ENCODE data around the gene CFAP92. TPM values are rescaled to one million over a fixed set of nuclear protein-coding genes. Genes with fewer than 3 reads are reported as not detected.

Gene CFAP92
- total and polyA plus RNA-seq, 2 donors (not counting 3 experiments of a cell fraction or from before 2014, with no cell fraction given) = 0.04 to 0.62 TPM

- no peaks in the 10 kb centered on the region for H3K79me2 ChIP-seq (ENCODE audit: control insufficient read depth, insufficient read depth, low read length)
- no peak overlapping the region for H3K4me2 ChIP-seq (ENCODE audit: insufficient read depth, low read length)
- TF ChIP-seq GATA2 (IDR thresholded peaks at IDR 0.05; ENCODE audit: insufficient read depth, insufficient read length, low read depth, low read length) = no peak
- TF ChIP-seq JUN (IDR thresholded peaks at IDR 0.05; ENCODE audit: borderline replicate concordance, insufficient read depth, insufficient read length, low read depth) = no peak
- H3K9me1 ChIP-seq (replicated peaks; ENCODE audit: control insufficient read depth, extremely low read depth, insufficient read depth, low read length) = no peaks in the 10 kb centered on the region
- no peak for DNase-seq (ENCODE audit: low read depth, low spot score)
- H3K27me3 ChIP-seq (ENCODE audit: control insufficient read depth in 2 of 2, insufficient read depth in 2 of 2, low read length in 2 of 2) = no peaks in the 10 kb centered on the region
- H4K20me1 ChIP-seq (replicated peaks; ENCODE audit: control insufficient read depth, extremely low read depth, insufficient read depth, low read length) = no peaks in the 10 kb centered on the region
- no peak for FAIRE-seq
- H3K9me3 ChIP-seq (replicated peaks; ENCODE audit: control insufficient read depth, insufficient read depth, low read length) = no peaks in the 10 kb centered on the region
- ChIA-PET POLR2A (no interaction called here), CTCF (interaction anchor here (1.4 kb wide), 1 partner anchor 10 kb away, joined by 4 read pairs; no protein-coding TSS in a partner anchor)
- no peak overlapping the region for H3K27ac ChIP-seq (ENCODE audit: insufficient read depth, low read depth, low read length)
- intact Hi-C loops (cut with micrococcal nuclease) = no loop called here
- BruUV-seq (replicated peaks) = no TSS peak
- dilution Hi-C loops (cut with MboI; ENCODE audit: extremely low pct_ligation_motif_present, low sequenced_read_pairs) = loop anchor here (25.0 kb wide), 1 partner anchor 209 kb away; the partner anchor contains the start of gene RAB43
- H2AFZ ChIP-seq (ENCODE audit: low read depth, low read length) = no peak overlapping the region
- H3K36me3 ChIP-seq (ENCODE audit: control insufficient read depth in 2 of 2, extremely low read depth in 1 of 2, insufficient read depth in 2 of 2, low read length in 2 of 2) = peaks cover 10 to 63% of the 10 kb centered on the region in 2 experiments
- H3K4me3 ChIP-seq (replicated peaks in 1 of 3; ENCODE audit: insufficient read depth in 1 of 3, low read depth in 1 of 3, low read length in 3 of 3) = no peak overlapping the region
- H3K9ac ChIP-seq (replicated peaks; ENCODE audit: extremely low read depth, insufficient read depth, low read length) = no peak overlapping the region
- H3K4me1 ChIP-seq (ENCODE audit: control insufficient read depth, extremely low read depth, insufficient read depth, low read length) = no peaks in the 10 kb centered on the region
Observed at GRCh38 chr3:128903501-128903900, 90.4 kb downstream of the CFAP92 start.

GRCh38 chr3:128902426-128902825, 91.5 kb downstream of the CFAP92 start:
- H3K4me3 ChIP-seq (replicated peaks in 1 of 3; ENCODE audit: insufficient read depth in 1 of 3, low read depth in 1 of 3, low read length in 3 of 3) = no peak overlapping the region
- no peak for TF ChIP-seq POLR2AphosphoS5 (IDR thresholded peaks at IDR 0.05; ENCODE audit: insufficient read depth, low read depth, low read length)
- TF ChIP-seq POLR2A (IDR thresholded peaks at IDR 0.05; ENCODE audit: low read depth, low read length) = no peak
- no peak for TF ChIP-seq GATA2 (IDR thresholded peaks at IDR 0.05; ENCODE audit: insufficient read depth, insufficient read length, low read depth, low read length)
- TF ChIP-seq MYC (IDR thresholded peaks at IDR 0.05; ENCODE audit: low read depth, low read length) = no peak
- TF ChIP-seq MAX (IDR thresholded peaks at IDR 0.05; ENCODE audit: insufficient read depth, insufficient read length) = no peak
- no peak for TF ChIP-seq JUN (IDR thresholded peaks at IDR 0.05; ENCODE audit: borderline replicate concordance, insufficient read depth, insufficient read length, low read depth)
- no peak overlapping the region for H3K4me2 ChIP-seq (ENCODE audit: insufficient read depth, low read length)
- no peak overlapping the region for H2AFZ ChIP-seq (ENCODE audit: low read depth, low read length)
- no peak overlapping the region for H3K9ac ChIP-seq (replicated peaks; ENCODE audit: extremely low read depth, insufficient read depth, low read length)
- H4K20me1 ChIP-seq (replicated peaks; ENCODE audit: control insufficient read depth, extremely low read depth, insufficient read depth, low read length) = no peaks in the 10 kb centered on the region
- CTCF ChIA-PET = interaction anchor here (1.4 kb wide), 1 partner anchor 9 kb away, joined by 4 read pairs; no protein-coding TSS in a partner anchor
- H3K9me3 ChIP-seq (replicated peaks; ENCODE audit: control insufficient read depth, insufficient read depth, low read length) = no peaks in the 10 kb centered on the region
- no peaks in the 10 kb centered on the region for H3K9me1 ChIP-seq (replicated peaks; ENCODE audit: control insufficient read depth, extremely low read depth, insufficient read depth, low read length)
- no peaks in the 10 kb centered on the region for H3K27me3 ChIP-seq (ENCODE audit: control insufficient read depth in 2 of 2, insufficient read depth in 2 of 2, low read length in 2 of 2)
- peaks cover 10 to 60% of the 10 kb centered on the region in 2 experiments for H3K36me3 ChIP-seq (ENCODE audit: control insufficient read depth in 2 of 2, extremely low read depth in 1 of 2, insufficient read depth in 2 of 2, low read length in 2 of 2)
- H3K27ac ChIP-seq (ENCODE audit: insufficient read depth, low read depth, low read length) = no peak overlapping the region
- dilution Hi-C loops (cut with MboI; ENCODE audit: extremely low pct_ligation_motif_present, low sequenced_read_pairs) = loop anchor here (25.0 kb wide), 1 partner anchor 210 kb away; the partner anchor contains the start of gene RAB43
- POLR2A ChIA-PET = no interaction called here
- DNase-seq (ENCODE audit: low read depth, low spot score) (no peak), FAIRE-seq (no peak)
- H3K79me2 ChIP-seq (ENCODE audit: control insufficient read depth, insufficient read depth, low read length) = no peaks in the 10 kb centered on the region
- BruUV-seq (replicated peaks) = no TSS peak
- H3K4me1 ChIP-seq (ENCODE audit: control insufficient read depth, extremely low read depth, insufficient read depth, low read length) = no peaks in the 10 kb centered on the region
- intact Hi-C loops (cut with micrococcal nuclease) = no loop called here
